Activated naive CD4-positive, alpha-beta T cell treated with anti-CD3 and anti-CD28 coated beads, Interleukin-2, amount 50 U/mL, for 24 hours (primary cell): ENCODE results near the gene PCSK6.

Experiments
- H3K27ac Mint-ChIP-seq: one replicate; pipeline ENCODE4 v1.8.0; 2021; ENCODE audit warnings: mild to moderate bottlenecking, mixed read lengths
- H3K27me3 Mint-ChIP-seq: one replicate; pipeline ENCODE4 v1.8.0; 2021; ENCODE audit warnings: mixed read lengths
- H3K36me3 Mint-ChIP-seq: one replicate; pipeline ENCODE4 v1.8.0; 2021; ENCODE audit warnings: mixed read lengths
- H3K4me1 Mint-ChIP-seq: one replicate; pipeline ENCODE4 v1.8.0; 2021; ENCODE audit warnings: mixed read lengths
- H3K4me3 Mint-ChIP-seq: one replicate; pipeline ENCODE4 v1.8.0; 2021; ENCODE audit warnings: mild to moderate bottlenecking, mixed read lengths
- H3K9me3 Mint-ChIP-seq: one replicate; pipeline ENCODE4 v1.8.0; 2021; ENCODE audit warnings: mixed read lengths

The PCSK6 gene

DNA sequence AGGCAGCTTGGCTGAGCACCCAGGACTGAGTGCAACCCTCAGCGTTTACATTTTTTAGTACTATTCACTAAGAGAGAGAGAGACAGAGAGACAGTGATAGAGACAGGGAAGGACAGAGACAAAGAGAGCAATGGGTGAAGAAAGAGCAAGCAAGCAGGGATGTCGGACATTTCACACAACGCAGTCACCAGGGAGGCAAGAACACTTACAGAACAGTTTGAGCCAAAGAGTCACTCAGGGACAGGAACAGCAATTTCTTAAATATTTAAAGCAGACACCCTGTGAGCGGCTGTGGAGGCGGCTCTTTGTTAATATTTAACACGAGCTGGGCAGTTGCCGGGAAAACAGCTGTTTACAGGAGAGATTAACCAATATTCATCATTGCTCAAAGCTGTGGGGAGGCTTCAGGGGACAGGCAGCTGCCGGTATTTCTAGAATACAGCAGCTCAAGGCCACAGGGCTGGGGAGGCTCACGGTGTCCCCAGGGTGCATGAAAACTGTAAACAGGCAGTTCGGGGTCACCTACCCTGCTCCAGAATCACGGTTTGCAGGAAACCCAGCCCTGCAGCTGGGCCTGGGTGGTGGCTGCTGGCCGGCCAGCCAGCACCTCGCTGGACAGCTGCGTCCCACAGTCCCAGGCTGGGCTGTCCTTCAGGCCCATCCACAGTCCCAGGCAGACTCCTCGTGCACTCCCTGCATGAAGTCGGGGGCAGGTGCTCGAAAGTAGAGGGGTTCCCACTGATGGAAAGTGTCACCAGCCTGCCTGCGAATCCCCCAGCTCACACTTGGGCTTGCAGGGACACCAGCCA is 38.8 kb upstream of the PCSK6 start:
- H3K4me3 Mint-ChIP-seq = no peak overlapping the region
- H3K27me3 Mint-ChIP-seq = peaks cover 2% of the 10 kb centered on the region
- no peaks in the 10 kb centered on the region for H3K9me3 Mint-ChIP-seq
- H3K27ac Mint-ChIP-seq = no peak overlapping the region
- no peaks in the 10 kb centered on the region for H3K4me1 Mint-ChIP-seq
- no peaks in the 10 kb centered on the region for H3K36me3 Mint-ChIP-seq

DNA sequence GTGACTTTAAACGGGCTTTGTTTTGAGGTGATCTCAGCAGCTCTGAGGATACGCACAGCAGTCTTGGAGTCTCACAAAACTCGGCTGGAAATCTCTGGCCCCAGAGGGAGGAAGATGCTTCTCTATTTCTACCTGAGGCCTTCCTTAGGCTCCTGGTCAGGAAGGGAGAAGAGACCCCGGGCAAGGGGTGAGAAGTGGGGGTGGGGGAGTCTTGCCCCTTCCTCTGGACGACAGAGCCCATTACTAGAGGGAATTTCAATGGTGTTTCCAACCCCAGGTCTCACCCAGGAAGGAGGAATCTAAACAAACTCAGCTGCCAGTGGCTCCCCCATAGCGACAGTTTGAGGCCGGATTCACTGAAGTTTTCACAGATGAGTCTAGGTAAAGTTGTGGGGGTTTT is 37.4 kb upstream of the PCSK6 start:
- no peak overlapping the region for H3K27ac Mint-ChIP-seq
- peaks cover 2% of the 10 kb centered on the region for H3K4me1 Mint-ChIP-seq
- H3K27me3 Mint-ChIP-seq = peaks cover 5% of the 10 kb centered on the region
- H3K4me3 Mint-ChIP-seq = no peak overlapping the region
- H3K36me3 Mint-ChIP-seq = no peaks in the 10 kb centered on the region
- H3K9me3 Mint-ChIP-seq = no peaks in the 10 kb centered on the region

DNA sequence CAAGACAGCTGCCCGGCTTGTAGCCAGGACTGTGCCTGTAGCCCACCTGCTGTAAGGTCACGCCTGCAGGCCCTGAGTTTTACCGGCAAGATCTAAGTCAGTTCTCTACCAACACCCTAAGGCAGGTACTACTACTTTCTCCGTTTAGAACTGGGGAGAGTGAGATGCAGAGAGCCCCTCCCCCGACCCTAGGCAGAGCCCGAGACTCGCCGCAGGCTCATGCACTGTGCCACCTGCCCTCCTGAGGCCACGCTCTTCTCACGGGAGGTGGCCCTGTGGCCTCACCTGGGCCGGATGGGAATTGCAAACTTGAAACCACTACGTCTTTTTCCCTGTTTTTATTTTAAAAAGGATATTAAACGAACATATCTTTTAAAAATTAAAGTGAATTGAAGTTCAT is 36.9 kb upstream of the PCSK6 start:
- no peaks in the 10 kb centered on the region for H3K36me3 Mint-ChIP-seq
- no peak overlapping the region for H3K27ac Mint-ChIP-seq
- no peak overlapping the region for H3K4me3 Mint-ChIP-seq
- no peaks in the 10 kb centered on the region for H3K9me3 Mint-ChIP-seq
- H3K4me1 Mint-ChIP-seq = peaks cover 6% of the 10 kb centered on the region
- peaks cover 6% of the 10 kb centered on the region for H3K27me3 Mint-ChIP-seq

DNA sequence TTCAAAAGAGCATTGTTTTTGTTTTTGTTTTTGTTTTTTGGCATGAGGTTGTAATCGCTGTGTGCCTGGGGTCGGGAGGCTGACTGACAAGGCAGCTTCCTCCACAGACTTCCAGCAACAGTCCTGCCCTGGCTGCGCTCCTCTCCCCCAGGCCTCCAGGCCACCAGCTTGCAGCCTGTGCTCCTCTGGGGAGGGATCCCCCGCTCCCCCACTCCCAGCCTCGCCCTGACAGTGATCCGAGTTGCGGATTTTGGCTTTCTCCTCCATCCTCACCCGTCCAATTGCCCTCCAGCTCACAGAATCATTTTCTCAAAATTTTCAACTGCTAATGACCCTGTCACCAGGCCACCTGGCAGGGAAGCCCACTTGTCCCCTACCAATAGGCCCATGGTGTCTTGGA is 36.5 kb upstream of the PCSK6 start:
- no peaks in the 10 kb centered on the region for H3K9me3 Mint-ChIP-seq
- H3K4me3 Mint-ChIP-seq = no peak overlapping the region
- H3K4me1 Mint-ChIP-seq = peaks cover 9% of the 10 kb centered on the region
- H3K27me3 Mint-ChIP-seq = peaks cover 7% of the 10 kb centered on the region
- no peaks in the 10 kb centered on the region for H3K36me3 Mint-ChIP-seq
- H3K27ac Mint-ChIP-seq = no peak overlapping the region

- no peak overlapping the region for H3K27ac Mint-ChIP-seq
- peaks cover under 1% of the 10 kb centered on the region for H3K9me3 Mint-ChIP-seq
- peaks cover 9% of the 10 kb centered on the region for H3K27me3 Mint-ChIP-seq
- no peak overlapping the region for H3K4me3 Mint-ChIP-seq
- no peaks in the 10 kb centered on the region for H3K36me3 Mint-ChIP-seq
- peaks cover 9% of the 10 kb centered on the region for H3K4me1 Mint-ChIP-seq
These were observed 35.7 kb upstream of the PCSK6 start for GRCh38 chr15:101525087-101525669.

DNA sequence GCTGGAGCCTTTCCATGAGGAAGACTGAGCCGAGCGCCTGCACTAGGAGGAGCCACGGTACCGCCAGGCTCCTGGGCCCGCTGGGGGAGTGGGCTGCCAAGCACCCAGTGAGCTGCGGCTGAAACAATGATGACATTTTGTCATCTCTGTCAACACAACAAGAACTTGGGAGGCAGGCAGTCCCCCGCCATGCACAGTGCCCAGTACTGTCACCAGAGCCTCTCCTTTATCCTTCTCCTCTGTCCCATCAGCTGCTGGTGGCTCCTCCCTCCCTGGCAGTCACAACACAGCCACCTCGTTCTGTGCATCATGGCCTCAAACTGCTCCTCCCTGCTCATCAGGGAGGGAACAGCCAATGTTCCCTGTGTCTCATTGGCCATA is 34.0 kb upstream of the PCSK6 start:
- Mint-ChIP-seq H3K9me3 (peaks cover 12% of the 10 kb centered on the region), H3K36me3 (no peaks in the 10 kb centered on the region), H3K27ac (no peak overlapping the region), H3K4me1 (peaks cover 9% of the 10 kb centered on the region), H3K4me3 (no peak overlapping the region), H3K27me3 (peaks cover 16% of the 10 kb centered on the region)

- Mint-ChIP-seq H3K27ac (no peak overlapping the region), H3K36me3 (peaks cover 3% of the 10 kb centered on the region), H3K4me3 (no peak overlapping the region), H3K27me3 (peaks cover 14% of the 10 kb centered on the region), H3K4me1 (peaks cover 9% of the 10 kb centered on the region), H3K9me3 (peaks cover 17% of the 10 kb centered on the region)
These were observed 33.4 kb upstream of the PCSK6 start for GRCh38 chr15:101522621-101523559.

- H3K4me1 Mint-ChIP-seq = peaks cover 9% of the 10 kb centered on the region
- no peak overlapping the region for H3K27ac Mint-ChIP-seq
- H3K27me3 Mint-ChIP-seq = peaks cover 14% of the 10 kb centered on the region
- H3K9me3 Mint-ChIP-seq = peaks cover 19% of the 10 kb centered on the region
- peaks cover 3% of the 10 kb centered on the region for H3K36me3 Mint-ChIP-seq
- no peak overlapping the region for H3K4me3 Mint-ChIP-seq
These were observed 32.6 kb upstream of the PCSK6 start for GRCh38 chr15:101522091-101522490.

- peaks cover 9% of the 10 kb centered on the region for H3K4me1 Mint-ChIP-seq
- peaks cover 22% of the 10 kb centered on the region for H3K9me3 Mint-ChIP-seq
- peaks cover 4% of the 10 kb centered on the region for H3K36me3 Mint-ChIP-seq
- no peak overlapping the region for H3K4me3 Mint-ChIP-seq
- no peak overlapping the region for H3K27ac Mint-ChIP-seq
- peaks cover 14% of the 10 kb centered on the region for H3K27me3 Mint-ChIP-seq
These were observed 32.1 kb upstream of the PCSK6 start for GRCh38 chr15:101521591-101521990.

GRCh38 chr15:101521069-101521468 is 31.6 kb upstream of the PCSK6 start:
- Mint-ChIP-seq H3K27ac (no peak overlapping the region), H3K9me3 (peaks cover 27% of the 10 kb centered on the region), H3K27me3 (peaks cover 14% of the 10 kb centered on the region), H3K36me3 (peaks cover 5% of the 10 kb centered on the region), H3K4me3 (no peak overlapping the region), H3K4me1 (peaks cover 9% of the 10 kb centered on the region)

DNA sequence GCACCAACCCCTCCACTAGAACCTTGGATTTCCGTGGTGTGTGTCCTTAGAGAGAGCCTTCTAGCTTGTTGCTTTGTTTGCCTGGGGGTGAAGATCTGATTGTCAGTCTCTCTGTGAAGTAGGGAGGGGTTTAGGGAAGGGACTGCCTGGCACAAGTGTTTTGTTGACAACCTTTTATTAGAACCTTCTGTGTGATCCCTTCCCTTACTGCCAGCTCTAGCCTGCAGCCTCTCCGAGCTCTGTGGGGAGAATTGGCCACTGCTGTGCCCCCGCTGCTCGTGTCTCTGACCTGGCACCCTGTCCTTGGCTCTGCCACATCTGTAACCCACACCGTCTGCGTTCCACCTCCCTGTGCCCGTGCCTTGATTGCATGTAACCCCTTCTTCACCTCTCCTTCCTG is 30.9 kb upstream of the PCSK6 start:
- Mint-ChIP-seq H3K9me3 (peaks cover 34% of the 10 kb centered on the region), H3K27me3 (peaks cover 14% of the 10 kb centered on the region), H3K4me3 (no peak overlapping the region), H3K36me3 (peaks cover 5% of the 10 kb centered on the region), H3K27ac (no peak overlapping the region), H3K4me1 (peaks cover 9% of the 10 kb centered on the region)

DNA sequence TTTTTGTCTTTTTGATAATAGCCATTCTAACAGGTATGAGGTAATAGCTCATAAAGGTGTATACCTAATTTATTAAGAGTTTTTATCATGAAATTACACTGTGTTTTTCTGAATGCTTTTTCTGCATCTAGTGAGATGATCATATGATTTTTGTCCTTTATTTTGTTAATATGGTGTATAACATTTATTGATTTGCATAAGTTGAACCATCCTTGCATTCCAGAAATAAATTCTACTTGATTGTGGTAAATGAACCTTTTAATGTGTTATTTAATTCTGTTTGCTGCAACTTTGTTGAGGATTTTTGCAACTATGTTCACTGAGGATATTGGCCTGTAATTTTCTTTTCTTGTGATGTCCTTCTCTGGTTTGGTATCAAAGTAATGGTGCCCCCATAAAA is 28.0 kb upstream of the PCSK6 start:
- Mint-ChIP-seq H3K27ac (no peak overlapping the region), H3K4me3 (no peak overlapping the region), H3K36me3 (peaks cover 5% of the 10 kb centered on the region), H3K27me3 (peaks cover 14% of the 10 kb centered on the region), H3K4me1 (peaks cover 9% of the 10 kb centered on the region), H3K9me3 (peaks cover 35% of the 10 kb centered on the region)

- H3K27me3 Mint-ChIP-seq = peaks cover 11% of the 10 kb centered on the region
- H3K4me3 Mint-ChIP-seq = no peak overlapping the region
- no peaks in the 10 kb centered on the region for H3K4me1 Mint-ChIP-seq
- H3K27ac Mint-ChIP-seq = no peak overlapping the region
- H3K9me3 Mint-ChIP-seq = peaks cover 26% of the 10 kb centered on the region
- peaks cover 5% of the 10 kb centered on the region for H3K36me3 Mint-ChIP-seq
These were observed 24.8 kb upstream of the PCSK6 start for GRCh38 chr15:101514318-101514717.

- peaks cover 14% of the 10 kb centered on the region for H3K9me3 Mint-ChIP-seq
These were observed 22.2 kb upstream of the PCSK6 start for GRCh38 chr15:101511717-101512116.

DNA sequence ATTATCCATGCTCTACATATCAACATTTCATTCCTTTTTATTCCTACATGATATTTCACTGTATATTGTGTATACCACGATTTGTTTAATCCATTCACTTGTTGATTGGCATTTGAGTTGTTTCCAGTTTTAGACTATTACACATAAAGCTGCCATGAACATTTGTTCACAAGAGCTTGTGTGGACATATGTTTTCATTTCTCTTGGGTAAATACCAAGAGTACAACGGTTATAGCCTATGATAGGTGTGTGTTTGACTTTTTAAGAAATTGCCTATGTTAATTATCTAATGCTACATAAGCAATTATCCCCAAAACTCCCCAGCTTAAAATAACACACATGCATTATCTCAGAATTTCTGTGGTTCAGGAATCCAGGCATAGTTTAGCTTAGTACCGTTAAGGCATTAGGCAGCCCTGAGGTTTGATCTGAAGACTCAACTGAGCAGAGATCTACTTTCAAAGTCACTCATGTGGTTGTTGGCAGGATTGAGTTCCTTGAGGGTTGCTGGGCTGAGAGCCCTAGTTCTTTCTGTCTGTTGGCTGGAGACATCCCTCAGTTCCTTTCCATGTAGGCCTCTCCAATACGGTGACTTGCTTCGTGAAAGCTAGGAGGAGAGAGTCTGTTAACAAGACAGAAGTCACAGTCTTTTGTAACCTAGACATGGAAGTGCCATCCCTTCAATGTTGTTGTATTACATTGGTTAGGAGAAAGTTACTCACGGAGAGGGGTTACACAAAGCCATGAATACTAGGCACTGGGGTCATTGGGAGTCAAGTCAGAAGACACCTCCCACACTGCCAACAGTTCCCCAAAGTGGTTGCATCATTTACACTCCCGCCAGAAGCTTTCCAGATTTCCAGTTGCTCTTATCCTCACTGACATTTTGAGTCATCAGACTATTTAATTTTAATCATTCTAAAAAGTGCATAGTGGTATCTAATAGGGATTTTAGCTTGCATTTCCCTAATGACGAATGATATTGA is 21.0 kb upstream of the PCSK6 start:
- Mint-ChIP-seq H3K4me3 (no peak overlapping the region), H3K36me3 (no peaks in the 10 kb centered on the region), H3K27me3 (peaks cover 10% of the 10 kb centered on the region), H3K9me3 (peaks cover 2% of the 10 kb centered on the region), H3K27ac (no peak overlapping the region), H3K4me1 (no peaks in the 10 kb centered on the region)

More at GRCh38 chr15:101511717-101512116, 22.2 kb upstream of the PCSK6 start:
- Mint-ChIP-seq H3K4me3 (no peak overlapping the region), H3K27me3 (peaks cover 9% of the 10 kb centered on the region), H3K4me1 (no peaks in the 10 kb centered on the region), H3K27ac (no peak overlapping the region), H3K36me3 (peaks cover 2% of the 10 kb centered on the region)
